Peyer's patch (tissue), 4 donors: ENCODE results near the gene ALMS1. TPM values are rescaled to one million over a fixed set of nuclear protein-coding genes. Genes with fewer than 3 reads are reported as not detected.

Experiments used
- DNase-seq, 3 donors: peaks; one replicate each; pipeline ENCODE4 v3.0.0-alpha.2; 2017 to 2019
- H3K27ac ChIP-seq, 4 donors: fragments of 200-600 bp; sonication (generic); one replicate each; pipeline ENCODE4 v1.5.1; 2016 to 2019
- H3K27me3 ChIP-seq, 2 donors: fragments of 200-600 bp; sonication (generic); one replicate each; pipeline ENCODE4 v1.5.1; 2019
- H3K36me3 ChIP-seq, 3 donors: fragments of 200-600 bp; sonication (generic); one replicate each; pipeline ENCODE4 v1.5.1; 2016 to 2019
- H3K4me1 ChIP-seq, 4 donors: fragments of 200-600 bp; sonication (generic); one replicate each; pipeline ENCODE4 v1.5.1; 2016 to 2019
- H3K4me3 ChIP-seq, 4 donors: fragments of 200-600 bp; sonication (generic); 1 replicate in 3 of 4; 2 replicates in 1 of 4; pipeline ENCODE4 v1.5.1; 2016 to 2019; ENCODE audit warnings: mild to moderate bottlenecking in 1 of 4
- H3K9me3 ChIP-seq, 4 donors: fragments of 200-600 bp; sonication (generic); one replicate each; pipeline ENCODE4 v1.5.1; 2016 to 2019; ENCODE audit warnings: mild to moderate bottlenecking in 1 of 4
- CTCF ChIP-seq, 6 experiments: fragments of 450-650 bp in 4 of 6; fragments of 200-600 bp in 2 of 6; sonication (generic) in 1 of 6; IDR thresholded peaks; one replicate each; pipeline ENCODE4 v1.5.1; 2017 to 2019; ENCODE audit warnings: antibody characterized with exemption in 6 of 6, mild to moderate bottlenecking in 3 of 6, moderate library complexity in 1 of 6
- POLR2A ChIP-seq, 2 donors: fragments of 450-650 bp; IDR thresholded peaks; one replicate each; pipeline ENCODE4 v1.5.1; 2017; ENCODE audit warnings: antibody characterized with exemption in 2 of 2, mild to moderate bottlenecking in 2 of 2, moderate library complexity in 2 of 2
- total RNA-seq, 4 donors: library from RNA; depleted of rRNA; stranded (reverse); fragments of >200 nt; gene quantifications; one replicate each; pipeline ENCODE4 v1.1.0, GENCODE V29; 2016

The ALMS1 gene
- total RNA-seq, 4 donors from 2014 or later, result 22.9 to 98.2 (median 44.9) TPM

GRCh38 chr2:73370348-73370747 is 15.3 kb upstream of the ALMS1 start:
- Histone ChIP-seq H3K27ac (no peak overlapping the region), H3K9me3 (no peaks in the 10 kb centered on the region), H3K4me1 (no peaks in the 10 kb centered on the region), H3K4me3 (no peak overlapping the region), H3K27me3 (no peaks in the 10 kb centered on the region), H3K36me3 (no peaks in the 10 kb centered on the region)
- no peak for DNase-seq
- TF ChIP-seq CTCF (IDR thresholded peaks at IDR 0.05), result no peak
- no peak for TF ChIP-seq POLR2A (IDR thresholded peaks at IDR 0.05)

- no peaks in the 10 kb centered on the region for H3K36me3 ChIP-seq
- TF ChIP-seq CTCF (IDR thresholded peaks at IDR 0.05) (no peak), POLR2A (IDR thresholded peaks at IDR 0.05) (no peak)
- H3K9me3 ChIP-seq, result no peaks in the 10 kb centered on the region
- no peaks in the 10 kb centered on the region for H3K4me1 ChIP-seq
- no peak overlapping the region for H3K27ac ChIP-seq
- H3K27me3 ChIP-seq, result no peaks in the 10 kb centered on the region
- H3K4me3 ChIP-seq, result no peak overlapping the region
- DNase-seq, result peak in 1 of 3 donors; percentile 51
These were observed 12.3 kb upstream of the ALMS1 start for GRCh38 chr2:73373344-73373743.

- H3K4me3 ChIP-seq, result no peak overlapping the region
- no peaks in the 10 kb centered on the region for H3K27me3 ChIP-seq
- H3K27ac ChIP-seq, result no peak overlapping the region
- TF ChIP-seq CTCF (IDR thresholded peaks at IDR 0.05) (no peak), POLR2A (IDR thresholded peaks at IDR 0.05) (no peak)
- no peaks in the 10 kb centered on the region for H3K4me1 ChIP-seq
- no peak for DNase-seq
- H3K36me3 ChIP-seq, result no peaks in the 10 kb centered on the region
- H3K9me3 ChIP-seq, result no peaks in the 10 kb centered on the region
These were observed 11.4 kb upstream of the ALMS1 start for GRCh38 chr2:73374269-73374668.

GRCh38 chr2:73376681-73377080 is 9.0 kb upstream of the ALMS1 start:
- H3K27me3 ChIP-seq, result no peaks in the 10 kb centered on the region
- no peaks in the 10 kb centered on the region for H3K36me3 ChIP-seq
- no peak for DNase-seq
- H3K4me3 ChIP-seq, result no peak overlapping the region
- H3K4me1 ChIP-seq, result no peaks in the 10 kb centered on the region
- H3K9me3 ChIP-seq, result no peaks in the 10 kb centered on the region
- no peak for TF ChIP-seq POLR2A (IDR thresholded peaks at IDR 0.05)
- TF ChIP-seq CTCF (IDR thresholded peaks at IDR 0.05), result no peak
- H3K27ac ChIP-seq, result no peak overlapping the region

GRCh38 chr2:73383036-73383435 is 2.6 kb upstream of the ALMS1 start:
- H3K27me3 ChIP-seq, result no peaks in the 10 kb centered on the region
- DNase-seq, result no peak
- TF ChIP-seq CTCF (IDR thresholded peaks at IDR 0.05) (no peak), POLR2A (IDR thresholded peaks at IDR 0.05) (no peak)
- peaks cover 0 to 13% (median 0%) of the 10 kb centered on the region in 4 donors for H3K4me1 ChIP-seq
- no peak overlapping the region for H3K4me3 ChIP-seq
- no peak overlapping the region for H3K27ac ChIP-seq
- H3K9me3 ChIP-seq, result no peaks in the 10 kb centered on the region
- H3K36me3 ChIP-seq, result no peaks in the 10 kb centered on the region

GRCh38 chr2:73385123-73385503 is 523 bp upstream of the ALMS1 start:
- peak overlapping the region; percentile 76 to 96 (median 86) for H3K4me3 ChIP-seq

More at GRCh38 chr2:73385123-73385503, 523 bp upstream of the ALMS1 start:
- Histone ChIP-seq H3K4me1 (peaks cover 0 to 13% (median 0%) of the 10 kb centered on the region in 4 donors), H3K27me3 (no peaks in the 10 kb centered on the region), H3K27ac (peak overlapping the region; percentile 92 to 98 (median 96)), H3K9me3 (no peaks in the 10 kb centered on the region), H3K36me3 (no peaks in the 10 kb centered on the region)
- no peak for TF ChIP-seq POLR2A (IDR thresholded peaks at IDR 0.05)
- no peak for TF ChIP-seq CTCF (IDR thresholded peaks at IDR 0.05)
- DNase-seq, result no peak
